Measurements from ENCODE around the gene FAM32A. TPM values are rescaled to one million over a fixed set of nuclear protein-coding genes. Genes with fewer than 3 reads are reported as not detected.

The FAM32A gene
- polyA plus RNA-seq, 3 donors from 2014 or later, result 156 to 225 (median 179) TPM

- H3K27ac Mint-ChIP-seq, result peak overlapping the region; percentile 72 to 93 (median 90)
- peaks cover 4 to 10% (median 5%) of the 10 kb centered on the region in 3 donors for H3K36me3 Mint-ChIP-seq
- peaks cover 33 to 50% of the 10 kb centered on the region in 2 donors for H3K4me1 Mint-ChIP-seq
- DNase-seq, result no peak
- H3K9me3 Mint-ChIP-seq, result no peaks in the 10 kb centered on the region
- peaks cover 4 to 7% (median 6%) of the 10 kb centered on the region in 3 donors for H3K27me3 Mint-ChIP-seq (ENCODE audit: low read depth in 3 of 3)
- peak overlapping the region; percentile 71 to 81 (median 76) for H3K4me3 Mint-ChIP-seq
Measured at GRCh38 chr19:16199275-16199932, 14.2 kb downstream of the FAM32A start.

- Mint-ChIP-seq H3K27me3 (ENCODE audit: low read depth in 3 of 3) (peaks cover 4 to 7% (median 6%) of the 10 kb centered on the region in 3 donors), H3K4me3 (peak overlapping the region in 3 of 5 donors; percentile 17 to 50 (median 21)), H3K36me3 (peaks cover 4 to 10% (median 5%) of the 10 kb centered on the region in 3 donors), H3K27ac (peak overlapping the region; percentile 31 to 67 (median 50)), H3K4me1 (peaks cover 33 to 50% of the 10 kb centered on the region in 2 donors), H3K9me3 (no peaks in the 10 kb centered on the region)
- no peak for DNase-seq
Measured at GRCh38 chr19:16200038-16201010, 15.1 kb downstream of the FAM32A start.

- Mint-ChIP-seq H3K4me3 (peak overlapping the region in 3 of 5 donors; percentile 17 to 53 (median 50)), H3K9me3 (no peaks in the 10 kb centered on the region), H3K27ac (peak overlapping the region in 5 of 6 donors; percentile 7 to 72 (median 49)), H3K4me1 (peaks cover 33 to 50% of the 10 kb centered on the region in 2 donors), H3K27me3 (ENCODE audit: low read depth in 3 of 3) (peaks cover 4 to 7% (median 6%) of the 10 kb centered on the region in 3 donors), H3K36me3 (peaks cover 4 to 10% (median 5%) of the 10 kb centered on the region in 3 donors)
- DNase-seq, result no peak
Measured at GRCh38 chr19:16201011-16201391, 15.8 kb downstream of the FAM32A start.

GRCh38 chr19:16202320-16203255, 17.4 kb downstream of the FAM32A start:
- peaks cover 26 to 40% of the 10 kb centered on the region in 2 donors for H3K4me1 Mint-ChIP-seq
- DNase-seq, result no peak
- H3K4me3 Mint-ChIP-seq, result no peak overlapping the region
- peaks cover 5 to 10% (median 8%) of the 10 kb centered on the region in 3 donors for H3K36me3 Mint-ChIP-seq
- H3K9me3 Mint-ChIP-seq, result no peaks in the 10 kb centered on the region
- peak overlapping the region in 2 of 6 donors; percentile 37 to 46 for H3K27ac Mint-ChIP-seq
- H3K27me3 Mint-ChIP-seq (ENCODE audit: low read depth in 3 of 3), result peaks cover 2 to 6% (median 4%) of the 10 kb centered on the region in 3 donors

- DNase-seq, result no peak
- H3K36me3 Mint-ChIP-seq, result peaks cover 5 to 14% (median 8%) of the 10 kb centered on the region in 3 donors
- peaks cover 23 to 35% of the 10 kb centered on the region in 2 donors for H3K4me1 Mint-ChIP-seq
- H3K27me3 Mint-ChIP-seq (ENCODE audit: low read depth in 3 of 3), result peaks cover 0 to 4% (median 1%) of the 10 kb centered on the region in 3 donors
- no peak overlapping the region for H3K27ac Mint-ChIP-seq
- no peak overlapping the region for H3K4me3 Mint-ChIP-seq
- H3K9me3 Mint-ChIP-seq, result no peaks in the 10 kb centered on the region
Measured at GRCh38 chr19:16203256-16204004, 18.2 kb downstream of the FAM32A start.

GRCh38 chr19:16204005-16204294, 18.7 kb downstream of the FAM32A start:
- Mint-ChIP-seq H3K4me1 (peaks cover 18 to 30% of the 10 kb centered on the region in 2 donors), H3K4me3 (no peak overlapping the region), H3K27ac (no peak overlapping the region), H3K36me3 (peaks cover 5 to 15% (median 8%) of the 10 kb centered on the region in 3 donors), H3K27me3 (ENCODE audit: low read depth in 3 of 3) (peaks cover 0 to 4% (median 0%) of the 10 kb centered on the region in 3 donors), H3K9me3 (no peaks in the 10 kb centered on the region)
- DNase-seq, result no peak

- no peak for DNase-seq
- Mint-ChIP-seq H3K27me3 (ENCODE audit: low read depth in 3 of 3) (peaks cover 0 to 4% (median 0%) of the 10 kb centered on the region in 3 donors), H3K4me3 (no peak overlapping the region), H3K27ac (no peak overlapping the region), H3K36me3 (peaks cover 9 to 28% (median 18%) of the 10 kb centered on the region in 3 donors), H3K4me1 (peaks cover 7 to 18% of the 10 kb centered on the region in 2 donors), H3K9me3 (no peaks in the 10 kb centered on the region)
Measured at GRCh38 chr19:16205205-16206045, 20.2 kb downstream of the FAM32A start.

- Mint-ChIP-seq H3K36me3 (peaks cover 9 to 24% (median 22%) of the 10 kb centered on the region in 3 donors), H3K9me3 (no peaks in the 10 kb centered on the region), H3K27me3 (ENCODE audit: low read depth in 3 of 3) (peaks cover 0 to 4% (median 0%) of the 10 kb centered on the region in 3 donors), H3K4me3 (no peak overlapping the region), H3K27ac (no peak overlapping the region), H3K4me1 (peaks cover under 1 to 11% of the 10 kb centered on the region in 2 donors)
- DNase-seq, result no peak
Measured at GRCh38 chr19:16206046-16206605, 20.9 kb downstream of the FAM32A start.

GRCh38 chr19:16206637-16207036, 21.4 kb downstream of the FAM32A start:
- no peak overlapping the region for H3K4me3 Mint-ChIP-seq
- H3K4me1 Mint-ChIP-seq, result peaks cover 0 to 8% of the 10 kb centered on the region in 2 donors
- H3K36me3 Mint-ChIP-seq, result peaks cover 9 to 24% (median 24%) of the 10 kb centered on the region in 3 donors

GRCh38 chr19:16207063-16207462, 21.9 kb downstream of the FAM32A start:
- peaks cover 0 to 4% (median 0%) of the 10 kb centered on the region in 3 donors for H3K27me3 Mint-ChIP-seq (ENCODE audit: low read depth in 3 of 3)
- no peak overlapping the region for H3K27ac Mint-ChIP-seq
- no peaks in the 10 kb centered on the region for H3K9me3 Mint-ChIP-seq
- peaks cover 3 to 12% of the 10 kb centered on the region in 2 donors for H3K4me1 Mint-ChIP-seq
- H3K4me3 Mint-ChIP-seq, result no peak overlapping the region
- DNase-seq, result no peak
- H3K36me3 Mint-ChIP-seq, result peaks cover 13 to 28% (median 24%) of the 10 kb centered on the region in 3 donors

More at GRCh38 chr19:16206637-16207036, 21.4 kb downstream of the FAM32A start:
- Mint-ChIP-seq H3K9me3 (no peaks in the 10 kb centered on the region), H3K27me3 (ENCODE audit: low read depth in 3 of 3) (peaks cover 0 to 4% (median 0%) of the 10 kb centered on the region in 3 donors), H3K27ac (no peak overlapping the region)
- no peak for DNase-seq

- no peak for DNase-seq
- H3K36me3 Mint-ChIP-seq, result peaks cover 15 to 30% (median 21%) of the 10 kb centered on the region in 3 donors
- H3K4me1 Mint-ChIP-seq, result peaks cover 7 to 12% of the 10 kb centered on the region in 2 donors
- no peak overlapping the region for H3K4me3 Mint-ChIP-seq
- H3K27ac Mint-ChIP-seq, result no peak overlapping the region
- H3K27me3 Mint-ChIP-seq (ENCODE audit: low read depth in 3 of 3), result peaks cover 0 to 2% (median 0%) of the 10 kb centered on the region in 3 donors
- H3K9me3 Mint-ChIP-seq, result no peaks in the 10 kb centered on the region
Measured at GRCh38 chr19:16207490-16208025, 22.3 kb downstream of the FAM32A start.
